Measurements from ENCODE around the gene MDFI. TPM values are rescaled to one million over a fixed set of nuclear protein-coding genes. Genes with fewer than 3 reads are reported as not detected.

Gene MDFI
- total RNA-seq, 2 experiments from 2014 or later = not detected

DNA sequence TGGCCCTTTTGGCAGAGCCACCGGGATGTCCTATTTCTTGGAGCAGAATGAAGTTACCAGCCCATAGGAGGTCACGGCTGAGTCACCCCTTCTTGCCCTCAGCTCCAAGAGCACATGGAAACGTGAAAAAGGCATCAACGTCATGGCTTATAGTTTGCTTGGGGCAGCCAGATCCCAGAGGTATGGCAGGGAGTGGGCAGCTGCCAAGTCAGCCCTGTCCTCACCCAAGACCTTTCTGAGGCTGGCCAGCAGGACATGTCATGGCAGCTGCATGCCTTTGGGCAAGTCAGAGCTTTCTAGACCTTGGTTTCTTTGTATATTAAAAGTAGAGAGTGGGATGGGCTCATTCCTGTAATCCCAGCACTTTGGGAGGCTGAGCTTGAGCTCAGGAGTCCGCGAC lies 8.2 kb upstream of the MDFI start:
- no peak overlapping the region for H3K4me2 ChIP-seq (ENCODE audit: low read length)
- ChIA-PET CTCF (ENCODE audit: unreplicated experiment) (no interaction called here), POLR2A (interaction anchor here (0.6 kb wide), 2 partner anchors 146 to 177 kb away, joined by 3 to 4 read pairs; no protein-coding TSS in a partner anchor)
- no peaks in the 10 kb centered on the region for H3K79me2 ChIP-seq (ENCODE audit: insufficient read depth, low read depth, low read length)
- no peaks in the 10 kb centered on the region for H3K36me3 ChIP-seq (ENCODE audit: insufficient read depth, low read length)
- DNase-seq (ENCODE audit: low spot score) = no peak
- H3K9me3 ChIP-seq (ENCODE audit: low read length) = no peaks in the 10 kb centered on the region
- H2AFZ ChIP-seq (ENCODE audit: low read length) = no peak overlapping the region
- TF ChIP-seq EZH2phosphoT487 (IDR thresholded peaks at IDR 0.05; ENCODE audit: borderline replicate concordance, low read depth, low read length) = no peak
- TF ChIP-seq, protein P1, sequence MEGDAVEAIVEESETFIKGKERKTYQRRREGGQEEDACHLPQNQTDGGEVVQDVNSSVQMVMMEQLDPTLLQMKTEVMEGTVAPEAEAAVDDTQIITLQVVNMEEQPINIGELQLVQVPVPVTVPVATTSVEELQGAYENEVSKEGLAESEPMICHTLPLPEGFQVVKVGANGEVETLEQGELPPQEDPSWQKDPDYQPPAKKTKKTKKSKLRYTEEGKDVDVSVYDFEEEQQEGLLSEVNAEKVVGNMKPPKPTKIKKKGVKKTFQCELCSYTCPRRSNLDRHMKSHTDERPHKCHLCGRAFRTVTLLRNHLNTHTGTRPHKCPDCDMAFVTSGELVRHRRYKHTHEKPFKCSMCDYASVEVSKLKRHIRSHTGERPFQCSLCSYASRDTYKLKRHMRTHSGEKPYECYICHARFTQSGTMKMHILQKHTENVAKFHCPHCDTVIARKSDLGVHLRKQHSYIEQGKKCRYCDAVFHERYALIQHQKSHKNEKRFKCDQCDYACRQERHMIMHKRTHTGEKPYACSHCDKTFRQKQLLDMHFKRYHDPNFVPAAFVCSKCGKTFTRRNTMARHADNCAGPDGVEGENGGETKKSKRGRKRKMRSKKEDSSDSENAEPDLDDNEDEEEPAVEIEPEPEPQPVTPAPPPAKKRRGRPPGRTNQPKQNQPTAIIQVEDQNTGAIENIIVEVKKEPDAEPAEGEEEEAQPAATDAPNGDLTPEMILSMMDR (conservative IDR thresholded peaks at IDR 0.05; ENCODE audit: low read length) = no peak
- H3K4me3 ChIP-seq (ENCODE audit: low read depth, low read length, poor library complexity, severe bottlenecking) = no peak overlapping the region
- peaks cover 7% of the 10 kb centered on the region for H3K4me1 ChIP-seq (ENCODE audit: insufficient read depth, low read length, poor library complexity, severe bottlenecking)
- intact Hi-C loops (cut with micrococcal nuclease; ENCODE audit: unreplicated experiment) = no loop called here
- no peaks in the 10 kb centered on the region for H4K20me1 ChIP-seq (ENCODE audit: insufficient read depth, low read length)
- BruUV-seq (replicated peaks) = no TSS peak
- H3K9me2 ChIP-seq (ENCODE audit: insufficient read depth, low read length) = no peaks in the 10 kb centered on the region
- H3K27ac ChIP-seq (ENCODE audit: low read depth, low read length, poor library complexity, severe bottlenecking) = no peak overlapping the region

DNA sequence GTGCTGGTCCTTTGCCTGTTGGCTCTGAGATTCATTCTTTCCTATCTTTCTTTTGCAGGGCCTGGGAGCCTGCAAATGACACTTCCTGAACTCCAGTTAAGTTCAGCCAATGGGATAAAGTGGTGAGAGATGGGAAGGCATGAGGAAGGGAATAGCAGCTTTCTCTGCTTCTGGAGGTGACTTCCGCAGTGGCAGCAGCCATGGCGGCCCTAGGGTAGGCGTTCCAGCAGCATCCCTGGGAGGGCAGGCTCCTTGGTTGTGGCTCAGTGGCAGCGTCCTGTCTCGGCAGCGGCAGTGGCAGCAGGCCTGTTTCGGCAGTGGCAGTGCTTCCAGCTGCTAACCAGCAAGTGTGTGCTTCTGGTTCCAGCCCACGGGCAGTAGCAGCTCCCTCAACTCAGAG lies 7.3 kb upstream of the MDFI start:
- BruUV-seq (replicated peaks) = no TSS peak
- POLR2A ChIA-PET = interaction anchor here (0.6 kb wide), 2 partner anchors 147 to 178 kb away, joined by 3 to 4 read pairs; no protein-coding TSS in a partner anchor

GRCh38 chr6:41633056-41633634 lies 5.1 kb upstream of the MDFI start:
- H3K9me3 ChIP-seq (ENCODE audit: low read length) = no peaks in the 10 kb centered on the region
- H3K4me3 ChIP-seq (ENCODE audit: low read depth, low read length, poor library complexity, severe bottlenecking) = no peak overlapping the region
- no peak for DNase-seq (ENCODE audit: low spot score)
- H3K4me2 ChIP-seq (ENCODE audit: low read length) = no peak overlapping the region
- no peaks in the 10 kb centered on the region for H3K9me2 ChIP-seq (ENCODE audit: insufficient read depth, low read length)
- no peak for TF ChIP-seq EZH2phosphoT487 (IDR thresholded peaks at IDR 0.05; ENCODE audit: borderline replicate concordance, low read depth, low read length)
- TF ChIP-seq, protein P1 (conservative IDR thresholded peaks at IDR 0.05; ENCODE audit: low read length) = no peak
- CTCF ChIA-PET (ENCODE audit: unreplicated experiment) = no interaction called here
- no TSS peak for BruUV-seq (replicated peaks)
- H3K27ac ChIP-seq (ENCODE audit: low read depth, low read length, poor library complexity, severe bottlenecking) = no peak overlapping the region
- POLR2A ChIA-PET = interaction anchor here (0.9 kb wide), 1 partner anchor 489 kb away, joined by 4 read pairs; no protein-coding TSS in a partner anchor
- H4K20me1 ChIP-seq (ENCODE audit: insufficient read depth, low read length) = no peaks in the 10 kb centered on the region
- H3K36me3 ChIP-seq (ENCODE audit: insufficient read depth, low read length) = no peaks in the 10 kb centered on the region
- H3K79me2 ChIP-seq (ENCODE audit: insufficient read depth, low read depth, low read length) = no peaks in the 10 kb centered on the region
- intact Hi-C loops (cut with micrococcal nuclease; ENCODE audit: unreplicated experiment) = no loop called here
- no peaks in the 10 kb centered on the region for H3K4me1 ChIP-seq (ENCODE audit: insufficient read depth, low read length, poor library complexity, severe bottlenecking)
- H2AFZ ChIP-seq (ENCODE audit: low read length) = no peak overlapping the region

More for the DNA sequence above, 7.3 kb upstream of the MDFI start:
- DNase-seq (ENCODE audit: low spot score) = no peak
- H3K4me3 ChIP-seq (ENCODE audit: low read depth, low read length, poor library complexity, severe bottlenecking) = no peak overlapping the region
- H3K4me1 ChIP-seq (ENCODE audit: insufficient read depth, low read length, poor library complexity, severe bottlenecking) = no peaks in the 10 kb centered on the region
- no peaks in the 10 kb centered on the region for H3K9me3 ChIP-seq (ENCODE audit: low read length)
- no peaks in the 10 kb centered on the region for H4K20me1 ChIP-seq (ENCODE audit: insufficient read depth, low read length)
- no peak overlapping the region for H3K4me2 ChIP-seq (ENCODE audit: low read length)
- CTCF ChIA-PET (ENCODE audit: unreplicated experiment) = no interaction called here
- no peak overlapping the region for H2AFZ ChIP-seq (ENCODE audit: low read length)
- H3K27ac ChIP-seq (ENCODE audit: low read depth, low read length, poor library complexity, severe bottlenecking) = no peak overlapping the region
- H3K79me2 ChIP-seq (ENCODE audit: insufficient read depth, low read depth, low read length) = no peaks in the 10 kb centered on the region
- no peaks in the 10 kb centered on the region for H3K9me2 ChIP-seq (ENCODE audit: insufficient read depth, low read length)
- no peaks in the 10 kb centered on the region for H3K36me3 ChIP-seq (ENCODE audit: insufficient read depth, low read length)
- no peak for TF ChIP-seq EZH2phosphoT487 (IDR thresholded peaks at IDR 0.05; ENCODE audit: borderline replicate concordance, low read depth, low read length)
- TF ChIP-seq, protein P1 (conservative IDR thresholded peaks at IDR 0.05; ENCODE audit: low read length) = no peak
- intact Hi-C loops (cut with micrococcal nuclease; ENCODE audit: unreplicated experiment) = no loop called here
